Urothelium cell line (cell line): ENCODE data around the gene SPEN.
A peak's percentile ranks its signal among the peaks of the same experiment; 100 is the strongest.
"Not testable (repeated sequence)": the region's sequence is repeated elsewhere in the genome, so short reads cannot be mapped to it uniquely, and the experiment has no call there.

ENCODE experiments used
- DNase-seq: peaks from one replicate; pipeline ENCODE4 v3.0.0; 2011; ENCODE audit warnings: low spot score, mixed read lengths
- FAIRE-seq: peaks from 2 replicates; lab custom pipeline; 2011; peaks lifted over from hg19 to GRCh38; lab: Jason Lieb, UNC

SPEN gene

GRCh38 chr1:15833069-15833679 is 14.3 kb upstream of the SPEN start:
- peak; percentile 35 for DNase-seq
- no peak for FAIRE-seq

DNA sequence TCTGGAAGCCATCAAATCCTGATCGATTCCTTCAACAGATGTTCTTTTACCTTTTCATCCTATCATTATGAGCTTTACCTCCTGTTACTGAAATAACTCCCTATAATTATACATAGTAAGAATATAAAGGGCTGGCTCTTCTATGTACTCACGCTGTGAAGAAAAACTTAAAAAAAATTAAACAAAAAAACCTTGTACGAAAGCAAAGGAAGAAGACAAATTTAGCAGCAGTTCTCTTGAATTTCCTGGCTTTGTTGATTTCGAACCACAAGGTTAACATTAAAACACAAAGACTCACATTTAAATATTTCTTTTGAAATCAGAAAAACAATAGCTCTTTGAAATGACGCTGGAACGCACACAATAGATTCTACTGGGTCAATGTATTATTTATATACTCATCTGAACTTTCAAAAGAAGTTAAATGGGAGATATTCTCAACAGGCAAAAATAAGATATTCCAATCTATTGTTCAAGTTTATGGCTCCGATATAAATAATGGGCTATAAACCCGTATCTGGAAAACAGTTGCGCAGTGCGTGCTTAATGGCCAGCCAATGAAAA is 13.6 kb upstream of the SPEN start:
- no peak for DNase-seq
- no peak for FAIRE-seq

- FAIRE-seq (peak; percentile 40), DNase-seq (peak; percentile 79)
Observed at GRCh38 chr1:15834406-15835204, 12.9 kb upstream of the SPEN start.

DNA sequence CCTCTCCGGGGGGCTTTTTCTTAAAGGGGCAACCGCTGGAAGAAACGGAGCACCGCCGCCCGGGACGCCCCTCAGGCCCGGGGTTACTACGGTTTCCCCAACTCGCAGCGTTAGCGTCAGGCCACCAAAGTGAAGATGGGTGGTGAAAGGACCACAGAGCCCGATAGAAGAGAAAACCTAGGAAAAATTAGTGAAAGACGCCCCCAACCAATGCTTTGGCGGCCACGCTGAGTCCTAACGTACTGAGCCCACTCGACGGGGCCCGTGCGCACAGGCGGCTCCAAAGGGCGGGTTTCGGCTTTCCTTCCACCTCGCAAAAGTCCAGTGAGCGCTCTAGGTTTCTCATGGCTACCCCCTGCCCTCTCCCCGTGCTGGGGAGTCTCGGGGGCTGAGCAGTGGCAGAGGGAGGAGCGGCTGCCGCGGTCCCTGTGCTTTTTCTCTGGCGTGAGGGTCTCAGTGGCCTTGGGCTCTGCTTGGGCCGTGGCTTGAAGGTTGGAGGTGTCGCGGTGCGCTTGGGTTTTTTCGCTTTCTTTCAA is 12.2 kb upstream of the SPEN start:
- FAIRE-seq (no peak), DNase-seq (no peak)

- peak; percentile 90 for DNase-seq
- no peak for FAIRE-seq
Observed at GRCh38 chr1:15835741-15836510, 11.6 kb upstream of the SPEN start.

DNA sequence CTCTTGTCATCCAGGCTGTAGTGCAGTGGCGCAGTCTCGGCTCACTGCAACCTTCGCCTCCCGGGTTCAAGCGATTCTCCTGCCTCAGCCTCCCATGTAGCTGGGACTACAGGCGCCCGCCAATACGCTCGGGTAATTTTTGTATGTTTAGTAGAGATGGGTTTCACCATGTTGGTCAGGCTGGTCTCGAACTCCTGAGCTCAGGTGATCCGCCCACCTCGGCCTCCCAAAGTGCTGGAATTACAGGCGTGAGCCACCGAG is 11.1 kb upstream of the SPEN start:
- FAIRE-seq, DNase-seq: not testable (repeated sequence)

- no peak for DNase-seq
- FAIRE-seq: no peak
Observed at GRCh38 chr1:15836772-15837669, 10.5 kb upstream of the SPEN start.

DNA sequence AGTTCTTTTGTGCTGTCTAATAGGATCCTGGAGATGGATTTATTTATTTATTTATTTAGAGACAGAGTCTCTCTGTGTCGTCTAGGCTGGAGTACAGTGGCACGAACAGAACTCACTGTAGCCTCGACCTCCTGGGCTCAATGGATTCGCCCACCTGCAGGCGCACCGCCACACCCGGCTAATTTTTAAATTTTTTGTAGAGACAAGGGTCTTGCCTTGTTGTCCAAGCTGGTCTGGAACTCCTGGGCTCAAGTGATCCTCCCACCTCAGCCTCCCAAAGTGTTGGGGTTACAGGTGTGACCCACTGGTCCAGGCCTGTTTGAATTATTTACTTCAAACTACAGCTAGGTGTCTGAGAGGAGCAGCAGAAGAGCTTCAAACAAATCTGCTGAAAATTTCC is 9.6 kb upstream of the SPEN start:
- DNase-seq: no peak
- no peak for FAIRE-seq

- DNase-seq: no peak
- FAIRE-seq: no peak
Observed at GRCh38 chr1:15838721-15839120, 8.8 kb upstream of the SPEN start.

- no peak for DNase-seq
- no peak for FAIRE-seq
Observed at GRCh38 chr1:15843826-15844572, 3.5 kb upstream of the SPEN start.

GRCh38 chr1:15846056-15846455 is 1.5 kb upstream of the SPEN start:
- FAIRE-seq, DNase-seq: not testable (repeated sequence)

DNA sequence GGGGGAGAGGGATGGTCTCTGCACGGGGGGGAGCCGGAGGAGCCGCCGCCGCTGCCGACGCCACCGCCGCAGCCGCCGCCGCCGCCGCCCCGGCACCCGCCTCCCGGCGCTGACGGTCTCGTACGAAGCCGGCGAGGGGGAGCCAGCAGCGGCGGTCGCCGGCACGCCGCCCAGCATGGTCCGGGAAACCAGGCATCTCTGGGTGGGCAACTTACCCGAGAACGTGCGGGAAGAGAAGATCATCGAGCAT is 311 bp downstream of the SPEN start:
- DNase-seq (no peak), FAIRE-seq (no peak)

DNA sequence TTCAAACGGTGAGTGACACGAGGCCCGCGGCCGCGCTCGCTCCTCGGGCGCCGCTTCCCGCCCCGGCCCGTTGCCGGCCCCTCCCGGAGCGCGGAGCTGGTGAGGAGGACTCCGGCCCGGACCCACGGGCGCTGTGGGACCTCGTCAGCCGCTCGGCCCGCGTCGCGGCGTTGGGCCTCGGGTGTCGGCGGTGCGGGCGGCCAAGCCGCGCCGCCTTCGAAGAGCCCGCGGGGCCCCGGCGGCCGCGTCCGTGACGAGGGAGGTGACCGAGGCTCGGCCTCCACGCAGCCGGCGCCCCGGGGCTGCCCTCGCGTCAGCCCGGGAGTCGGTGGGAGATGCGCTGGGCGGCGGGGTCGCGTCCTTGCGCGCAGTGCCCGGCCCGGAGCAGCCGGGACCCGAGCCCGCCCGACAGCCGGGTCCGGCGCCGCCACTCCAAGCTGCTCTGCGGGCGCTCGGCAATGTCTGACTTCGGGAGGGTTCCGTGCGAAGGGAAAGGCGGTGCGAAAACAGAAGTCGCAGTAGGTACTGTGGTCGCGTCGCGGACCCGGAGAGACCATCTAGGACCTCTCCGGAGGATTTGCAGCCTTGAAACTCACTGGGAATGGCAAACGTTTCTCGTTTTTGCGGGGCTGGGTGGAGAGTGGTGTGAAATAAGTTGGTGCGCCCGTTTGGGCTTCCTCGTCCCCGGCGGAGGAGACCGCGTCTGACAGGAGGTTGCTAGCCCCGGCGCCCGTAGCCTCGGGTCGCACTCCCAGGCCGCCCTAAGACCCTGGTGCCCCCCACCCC is 829 bp downstream of the SPEN start:
- DNase-seq: no peak

GRCh38 chr1:15848929-15849774 is 1.6 kb downstream of the SPEN start:
- DNase-seq: peak; percentile 64
- no peak for FAIRE-seq

More for the DNA sequence above, 829 bp downstream of the SPEN start:
- no peak for FAIRE-seq

- FAIRE-seq: no peak
Observed at GRCh38 chr1:15849775-15850324, 2.3 kb downstream of the SPEN start.

DNA sequence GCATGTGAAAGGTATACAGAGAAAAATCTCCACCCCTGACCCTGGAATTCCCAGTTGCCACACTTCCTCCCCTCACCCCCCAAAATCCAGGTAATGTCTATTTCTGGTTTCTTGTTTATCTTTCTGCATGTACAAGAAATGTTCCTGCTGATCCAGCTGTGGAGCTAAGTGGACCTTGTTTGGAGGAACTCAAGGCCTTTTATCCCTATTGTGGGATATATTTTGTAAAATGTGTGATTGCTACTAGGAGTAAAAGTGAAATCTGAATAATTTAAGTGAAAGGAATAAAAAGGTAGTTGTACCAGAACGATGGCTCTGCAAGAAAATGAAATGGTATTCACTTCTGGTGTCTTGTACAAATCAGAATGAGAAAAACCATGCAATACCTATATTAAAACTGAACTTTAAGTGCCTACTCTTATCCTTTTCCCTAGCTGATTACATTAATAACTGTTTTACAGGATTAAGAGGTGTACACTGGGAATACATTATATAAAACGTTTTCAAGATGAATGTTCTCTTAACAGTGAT is 3.0 kb downstream of the SPEN start:
- FAIRE-seq: no peak
- no peak for DNase-seq

More at GRCh38 chr1:15849775-15850324, 2.3 kb downstream of the SPEN start:
- DNase-seq: peak; percentile 32

- FAIRE-seq (no peak), DNase-seq (no peak)
Observed at GRCh38 chr1:15851210-15852035, 3.9 kb downstream of the SPEN start.
